Measurements from ENCODE around the gene KRT84. TPM values are rescaled to one million over a fixed set of nuclear protein-coding genes. Genes with fewer than 3 reads are reported as not detected.

The KRT84 gene
- polyA plus RNA-seq, 2 donors = 0.02 TPM; not detected in 1

DNA sequence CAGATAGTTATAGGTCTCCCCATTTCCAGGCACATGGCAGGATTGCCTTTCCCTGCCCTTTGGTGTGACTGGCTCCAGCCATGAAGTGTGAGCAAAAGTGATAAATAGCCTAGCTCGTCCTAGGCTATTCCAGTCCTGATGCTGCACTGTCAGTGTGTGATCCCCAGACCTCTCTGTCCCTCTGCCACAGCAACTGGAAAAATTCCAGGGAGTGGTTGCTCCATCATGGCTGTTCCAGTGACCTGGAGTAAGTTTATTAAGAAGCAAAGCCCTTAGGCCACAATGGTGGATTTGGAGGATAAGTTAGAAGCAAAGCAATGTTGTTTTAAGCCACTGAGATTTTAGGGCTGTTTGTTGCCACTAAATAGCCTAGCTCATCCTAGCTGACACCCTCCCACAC lies 54.4 kb downstream of the KRT84 start:
- Histone ChIP-seq H3K4me3 (ENCODE audit: low read depth in 1 of 2, low read length in 2 of 2) (no peak overlapping the region), H3K9me3 (ENCODE audit: control insufficient read depth in 2 of 2, insufficient read depth in 1 of 2, low read depth in 1 of 2, low read length in 1 of 2) (peaks cover 0 to 2% of the 10 kb centered on the region in 2 donors), H3K4me1 (ENCODE audit: control insufficient read depth in 2 of 2, insufficient read depth in 2 of 2, low read length in 1 of 2) (peaks cover 0 to 4% of the 10 kb centered on the region in 2 donors), H3K36me3 (ENCODE audit: control insufficient read depth in 2 of 2, insufficient read depth in 2 of 2, low read length in 1 of 2) (no peaks in the 10 kb centered on the region), H3K27ac (ENCODE audit: low read depth in 2 of 2, low read length in 1 of 2) (no peak overlapping the region), H3K27me3 (ENCODE audit: control insufficient read depth in 1 of 2, insufficient read depth in 2 of 2, low read length in 2 of 2) (no peaks in the 10 kb centered on the region)
- 39 to 62% methylated on average over 1 of the region's 1 CpG for WGBS, 2 donors

DNA sequence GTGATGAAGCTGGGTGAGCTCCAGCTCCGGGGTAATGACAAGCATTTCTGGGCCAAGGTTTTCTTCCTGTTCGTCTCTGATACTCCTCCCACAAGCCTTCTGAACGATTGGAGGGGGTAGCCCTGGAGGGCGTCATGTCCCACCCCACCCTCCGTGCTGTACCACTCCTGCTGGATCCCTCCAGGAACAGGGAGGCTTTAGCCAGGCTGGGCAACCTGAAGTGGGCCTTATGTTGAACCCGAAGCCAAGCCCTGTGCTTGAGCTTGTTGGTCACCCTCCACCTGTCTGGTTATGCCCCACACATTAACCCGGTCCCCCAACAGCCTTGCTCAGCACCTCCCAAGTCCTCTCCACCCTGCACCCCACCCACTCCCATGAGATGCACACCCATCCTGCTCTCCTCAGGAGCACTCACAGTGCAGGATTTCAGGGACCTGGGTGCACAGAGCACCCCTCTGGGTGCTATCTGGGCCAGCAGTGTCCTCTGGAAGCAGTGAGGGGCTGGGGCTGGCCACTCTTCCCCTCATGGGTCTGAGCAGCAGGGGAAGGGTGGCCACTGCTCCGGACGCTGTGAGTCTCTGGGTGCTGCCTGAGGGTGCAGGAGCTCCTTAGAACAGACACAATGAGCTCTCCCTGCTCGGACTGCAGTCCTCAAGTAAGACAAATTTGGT lies 57.5 kb downstream of the KRT84 start:
- Histone ChIP-seq H3K4me3 (ENCODE audit: low read depth in 1 of 2, low read length in 2 of 2) (no peak overlapping the region), H3K36me3 (ENCODE audit: control insufficient read depth in 2 of 2, insufficient read depth in 2 of 2, low read length in 1 of 2) (no peaks in the 10 kb centered on the region), H3K9me3 (ENCODE audit: control insufficient read depth in 2 of 2, insufficient read depth in 1 of 2, low read depth in 1 of 2, low read length in 1 of 2) (no peaks in the 10 kb centered on the region), H3K27me3 (ENCODE audit: control insufficient read depth in 1 of 2, insufficient read depth in 2 of 2, low read length in 2 of 2) (no peaks in the 10 kb centered on the region), H3K4me1 (ENCODE audit: control insufficient read depth in 2 of 2, insufficient read depth in 2 of 2, low read length in 1 of 2) (peaks cover 0 to 4% of the 10 kb centered on the region in 2 donors), H3K27ac (ENCODE audit: low read depth in 2 of 2, low read length in 1 of 2) (peak overlapping the region; percentile 32 to 73)
- WGBS, 2 donors = 46 to 61% methylated on average over 10 of the region's 10 CpGs

Other genes starting within 250 kb of the KRT84 start
- 10 to 100 TPM; 40.9 to 53.9 TPM for gene KRT80, start 193.6 kb downstream of the KRT84 start, polyA plus RNA-seq
- gene KRT7, start 152.4 kb downstream of the KRT84 start, polyA plus RNA-seq = 100 to 1,000 TPM; 153 to 213 TPM
- under 1 TPM; 0.04 to 0.10 TPM for gene KRT86, start 111.0 kb downstream of the KRT84 start, polyA plus RNA-seq
- gene KRT81, start 94.1 kb downstream of the KRT84 start, polyA plus RNA-seq = under 1 TPM; 0.05 to 0.08 TPM
- not detected for gene KRT83, start 64.3 kb downstream of the KRT84 start, polyA plus RNA-seq
- not detected for gene KRT85, start 18.2 kb downstream of the KRT84 start, polyA plus RNA-seq
- not detected for gene KRT82, start 20.7 kb upstream of the KRT84 start, polyA plus RNA-seq
- under 1 TPM; 0.08 to 0.19 TPM for gene KRT75, start 48.7 kb upstream of the KRT84 start, polyA plus RNA-seq
- 100 to 1,000 TPM; 106 to 453 TPM for gene KRT6B, start 66.5 kb upstream of the KRT84 start, polyA plus RNA-seq
- 100 to 1,000 TPM; 229 to 427 TPM for gene KRT6C, start 88.2 kb upstream of the KRT84 start, polyA plus RNA-seq
- gene KRT6A, start 107.6 kb upstream of the KRT84 start, polyA plus RNA-seq = 1,000 to 10,000 TPM in 1 of 2 donors, 100 to 1,000 TPM in 1; 945 to 7,628 TPM
- 1,000 to 10,000 TPM; 3,653 to 6,695 TPM for gene KRT5, start 134.7 kb upstream of the KRT84 start, polyA plus RNA-seq
- gene KRT71, start 167.5 kb upstream of the KRT84 start, polyA plus RNA-seq = not detected
- gene KRT74, start 188.2 kb upstream of the KRT84 start, polyA plus RNA-seq = under 1 TPM; 0.07 to 0.24 TPM
- not detected for gene KRT72, start 215.8 kb upstream of the KRT84 start, polyA plus RNA-seq
- not detected for gene KRT73, start 232.9 kb upstream of the KRT84 start, polyA plus RNA-seq